H1 (cell line): ENCODE results near the gene SUMF1. TPM values are rescaled to one million over a fixed set of nuclear protein-coding genes. Genes with fewer than 3 reads are reported as not detected.

ENCODE experiments used
- ATF2 ChIP-seq: IDR thresholded peaks from 2 replicates; pipeline ENCODE4 v1.6.1; 2012; ENCODE audit warnings: low read length, inconsistent platforms
- JUN ChIP-seq: IDR thresholded peaks from 2 replicates; pipeline ENCODE4 v1.6.1; 2011; ENCODE audit warnings: low read depth, mild to moderate bottlenecking, improper control_type of control experiment, low read length
- KDM1A ChIP-seq: fragments of 200-600, 300-600 bp; sonication (generic); IDR thresholded peaks from 2 replicates; pipeline ENCODE4 v1.7.1; 2016; ENCODE audit warnings: mild to moderate bottlenecking, low read length, borderline replicate concordance
- polyA plus RNA-seq, 7 experiments: library from polyadenylated mRNA; depleted of rRNA in 3 of 7; stranded (reverse) in 5 of 7; unstranded in 2 of 7; fragments of >200 nt in 5 of 7; fragments of 200-250 nt in 2 of 7; gene quantifications; 1 replicate in 5 of 7; 2 replicates in 1 of 7; 4 replicates in 1 of 7; pipeline versions ENCODE4 v1.2.1 to v1.2.3, GENCODE V29; 2011 to 2013; ENCODE audit warnings: missing spikeins in 2 of 7, mixed read lengths in 2 of 7
- total RNA-seq: library from RNA; stranded (reverse); fragmentation: NEBNext Ultra II Directional; extraction: Animal tissue kit (Norgen Biotek cat#: 25700); gene quantifications from 2 replicates; pipeline ENCODE4 v1.2.1, GENCODE V29; 2021

SUMF1 gene
- total and polyA plus RNA-seq, 2 of the 8 experiments (the other 6 are each of a cell fraction or from before 2014, with no cell fraction given), result 12.5 to 15.0 TPM

GRCh38 chr3:4409415-4409814, 57.7 kb downstream of the SUMF1 start (continued):
- TF ChIP-seq ATF2 (no peak), KDM1A (no peak), JUN (no peak)
